Smooth muscle cell of the brain vasculature (primary cell): ENCODE measurements around the gene TULP4.
"Not testable (repeated sequence)": the region's sequence is repeated elsewhere in the genome, so short reads cannot be mapped to it uniquely, and the experiment has no call there.

Experiments used
- DNase-seq: peaks from one replicate; pipeline ENCODE4 v3.0.0-alpha.2; 2012; ENCODE audit warnings: low read depth, low spot score

TULP4 gene

DNA sequence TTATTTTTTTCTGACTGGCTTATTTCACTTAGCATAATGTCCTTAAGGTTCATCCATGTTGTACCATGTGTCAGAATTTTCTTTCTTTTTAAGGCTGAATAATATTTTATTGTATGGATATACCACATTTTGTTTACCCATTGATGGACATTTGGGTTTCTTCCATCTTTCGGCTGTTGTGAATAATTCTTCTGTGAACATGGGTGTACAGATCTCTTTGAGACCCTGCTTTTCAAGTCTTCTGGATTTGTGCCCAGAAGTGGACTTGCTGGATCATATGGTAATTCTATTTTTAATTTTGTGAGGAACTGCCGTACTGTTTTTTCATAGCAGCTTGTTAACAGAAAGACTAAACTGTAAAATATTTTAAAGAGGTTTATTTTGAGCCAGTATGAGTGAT lies 153.0 kb downstream of the TULP4 start:
- DNase-seq: no peak

GRCh38 chr6:158465747-158466146 lies 153.5 kb downstream of the TULP4 start:
- no peak for DNase-seq

DNA sequence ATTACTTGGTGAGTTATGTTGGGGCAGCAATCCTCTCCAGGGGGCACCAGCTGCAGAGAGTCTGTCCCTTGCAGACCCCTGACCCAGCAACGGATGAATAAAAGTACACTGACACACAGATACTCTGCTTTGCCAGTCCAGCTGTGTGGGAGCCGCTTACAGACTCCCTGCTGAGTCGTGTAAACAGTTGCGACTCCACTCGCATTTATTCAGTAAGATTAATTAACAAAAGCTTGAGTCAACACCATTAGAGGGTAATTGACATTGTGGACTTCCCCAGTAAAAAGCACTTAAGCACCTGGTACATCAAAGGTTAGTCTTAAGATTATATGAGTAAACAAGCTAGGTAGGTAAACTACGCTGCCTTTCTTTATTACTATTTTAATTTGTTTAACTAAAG lies 155.7 kb downstream of the TULP4 start:
- no peak for DNase-seq

GRCh38 chr6:158468666-158469065 lies 156.4 kb downstream of the TULP4 start:
- DNase-seq: no peak

GRCh38 chr6:158470023-158470422 lies 157.8 kb downstream of the TULP4 start:
- DNase-seq: not testable (repeated sequence)

DNA sequence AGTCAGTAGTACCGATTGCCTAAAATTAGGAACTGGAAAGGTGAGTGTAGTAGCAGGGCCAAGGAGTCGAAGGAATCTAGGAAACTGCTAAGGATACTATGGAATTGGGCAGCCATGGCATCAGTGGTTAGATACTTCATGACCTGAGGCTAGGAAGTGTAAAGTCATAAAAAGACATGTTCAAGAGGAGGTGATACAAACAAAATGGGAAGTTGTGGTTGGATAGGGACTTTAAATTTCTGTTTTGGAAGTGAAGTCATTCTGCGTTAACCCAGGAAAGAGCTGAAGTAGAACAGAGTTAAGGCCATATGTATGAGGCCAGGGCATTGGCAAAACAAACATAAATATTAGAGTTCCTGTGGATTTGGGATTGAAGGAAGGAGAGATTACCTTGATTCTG lies 159.1 kb downstream of the TULP4 start:
- no peak for DNase-seq

DNA sequence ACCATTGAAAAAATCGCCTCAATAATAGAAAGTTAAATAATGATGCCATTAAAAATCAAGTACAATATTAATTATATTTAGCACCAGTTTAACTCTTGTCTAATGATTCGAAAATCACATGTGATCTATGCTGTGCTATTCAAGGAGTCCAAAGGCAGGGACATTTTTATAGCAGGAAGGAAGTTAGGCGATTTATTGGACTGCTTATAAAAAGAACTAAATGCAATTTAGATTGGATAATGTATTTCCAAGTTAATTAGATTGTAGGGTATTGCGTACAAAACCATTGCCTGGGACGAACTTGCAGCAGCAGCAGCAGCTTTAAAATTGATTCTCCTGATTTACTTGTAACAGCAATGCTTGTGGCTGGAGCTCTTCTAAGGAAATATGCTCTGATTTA lies 160.2 kb downstream of the TULP4 start:
- DNase-seq: no peak

DNA sequence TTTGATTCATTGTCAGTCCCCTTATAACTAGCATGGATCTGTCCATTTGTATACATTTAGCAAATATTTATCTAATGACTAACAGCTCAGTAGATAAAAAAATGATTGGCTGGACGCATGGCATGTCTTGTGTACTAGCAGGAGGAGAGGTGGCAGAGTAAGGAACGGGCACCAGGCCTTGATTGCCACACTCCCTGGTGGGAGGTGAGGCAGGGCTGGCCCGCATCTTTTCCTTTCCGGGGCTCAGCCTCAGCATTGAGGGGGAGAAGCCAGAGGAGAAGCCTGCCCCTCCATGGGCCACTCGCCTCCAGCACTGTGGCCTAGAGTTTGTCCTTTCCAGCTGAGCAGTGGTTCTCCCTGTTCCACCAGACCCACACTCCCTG lies 162.7 kb downstream of the TULP4 start:
- DNase-seq: no peak

DNA sequence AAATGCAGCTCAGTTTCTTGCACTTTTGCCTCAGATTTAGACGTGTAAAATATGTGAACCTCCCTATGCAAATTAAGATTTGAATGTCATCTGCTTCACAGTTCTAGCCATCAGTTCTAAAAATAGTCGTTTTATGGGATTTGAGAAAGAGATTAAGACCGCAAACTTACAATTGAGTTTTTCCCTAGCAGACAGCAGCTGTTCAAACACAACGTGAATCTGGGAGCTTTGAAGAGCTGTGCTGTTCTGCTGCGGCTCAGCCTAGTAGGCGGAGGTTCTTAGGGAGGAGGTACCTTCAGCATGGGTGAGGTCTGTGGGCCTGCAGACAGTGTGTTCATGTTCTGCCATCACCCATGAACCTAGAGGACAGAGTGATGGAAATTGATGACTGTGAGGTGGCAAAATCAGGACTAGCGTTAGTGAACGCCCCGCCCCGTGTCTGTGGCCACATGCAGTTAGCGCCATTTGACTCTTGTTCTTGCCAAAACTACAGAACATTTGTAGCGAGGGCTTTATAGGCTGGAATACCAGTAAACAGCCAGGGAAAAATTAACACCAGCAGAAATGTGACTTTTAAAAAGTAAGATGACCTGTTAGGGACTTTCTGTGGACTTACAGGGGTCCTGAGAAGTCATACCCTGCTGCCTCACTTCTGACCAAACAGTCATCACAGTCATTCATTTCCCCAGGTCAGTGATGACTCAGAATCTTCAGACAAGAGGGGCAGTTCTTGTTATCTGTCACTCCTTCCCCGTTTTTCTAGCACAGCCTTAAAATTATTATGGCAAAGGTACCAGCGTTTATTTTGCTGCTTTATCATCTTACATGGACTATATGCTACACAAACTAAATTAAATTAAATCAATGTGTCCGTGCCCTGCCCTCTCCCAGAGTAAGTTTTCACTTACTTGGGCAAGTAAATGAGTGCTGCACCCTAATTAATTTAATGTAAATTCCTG lies 163.4 kb downstream of the TULP4 start:
- DNase-seq: peak; percentile 66

GRCh38 chr6:158476389-158476788 lies 164.1 kb downstream of the TULP4 start:
- DNase-seq: no peak

DNA sequence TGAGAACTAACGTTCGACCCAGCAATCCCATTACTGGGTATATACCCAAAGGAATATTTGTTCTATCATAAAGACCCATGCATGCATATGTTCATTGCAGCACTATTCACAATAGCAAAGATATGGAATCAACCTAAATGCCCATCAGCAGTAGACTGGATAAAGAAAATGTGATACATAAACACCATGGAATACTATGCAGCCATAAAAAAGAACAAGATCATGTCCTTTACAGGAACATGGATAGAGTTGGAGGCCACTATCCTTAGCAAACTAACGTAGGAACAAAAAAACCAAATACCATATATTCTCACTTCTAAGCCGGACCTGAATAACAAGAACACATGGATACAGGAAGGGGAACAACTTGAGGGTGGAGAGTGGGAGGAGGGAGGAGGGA lies 165.5 kb downstream of the TULP4 start:
- DNase-seq: not testable (repeated sequence)

DNA sequence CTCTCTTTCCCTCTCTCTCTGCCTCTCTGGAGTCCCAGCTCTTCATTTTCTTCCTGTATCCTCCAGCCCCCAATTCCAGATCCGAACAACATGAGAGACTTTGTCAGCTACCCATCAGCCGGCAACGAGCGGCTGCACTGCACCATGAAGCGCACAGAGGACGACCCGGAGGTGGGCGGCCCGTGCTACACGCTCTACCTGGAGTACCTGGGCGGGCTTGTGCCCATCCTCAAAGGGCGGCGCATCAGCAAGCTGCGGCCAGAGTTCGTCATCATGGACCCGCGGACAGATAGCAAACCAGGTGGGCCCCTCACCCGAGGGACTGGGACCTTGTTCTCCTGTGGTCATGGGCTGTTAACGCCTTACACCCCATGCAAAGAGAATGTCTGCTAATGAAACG lies 168.7 kb downstream of the TULP4 start:
- no peak for DNase-seq

DNA sequence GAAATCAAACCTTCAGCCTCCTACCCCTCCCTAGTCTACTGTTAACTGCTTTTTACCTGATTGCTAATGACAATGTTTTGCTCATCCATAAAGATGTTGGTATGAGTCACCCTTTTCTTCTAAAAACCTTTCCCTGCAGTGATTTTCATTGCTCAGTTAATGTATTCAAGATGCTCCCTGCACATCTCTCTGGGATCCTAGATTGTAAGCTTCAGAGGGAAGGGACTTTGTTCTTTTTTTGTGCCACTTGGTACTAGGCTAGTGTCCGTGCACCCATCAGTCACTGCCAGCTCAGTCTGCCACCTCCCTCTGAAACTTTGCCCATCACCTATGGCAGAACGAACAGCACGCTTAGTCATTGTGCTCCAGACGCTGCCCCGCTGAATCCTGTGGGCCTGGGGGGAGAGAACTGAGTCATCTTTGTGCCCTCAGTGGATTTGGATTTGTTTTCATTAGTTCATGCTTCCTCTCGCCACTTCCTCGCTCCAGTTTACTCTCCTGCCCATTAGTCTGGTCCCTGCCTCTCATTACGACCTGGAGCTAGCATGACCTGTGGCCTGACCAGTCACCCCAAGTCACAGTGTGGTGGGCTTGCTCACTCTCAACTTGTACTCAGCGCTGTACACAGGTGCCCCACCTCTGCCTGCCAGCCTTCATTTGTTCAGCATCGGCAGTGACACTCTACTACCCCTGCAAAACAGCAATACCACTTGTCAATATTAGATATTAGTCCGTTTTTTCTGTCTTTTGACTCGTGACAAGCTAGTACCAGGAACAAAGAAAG lies 169.6 kb downstream of the TULP4 start:
- no peak for DNase-seq

GRCh38 chr6:158485431-158485830 lies 173.2 kb downstream of the TULP4 start:
- DNase-seq: no peak

DNA sequence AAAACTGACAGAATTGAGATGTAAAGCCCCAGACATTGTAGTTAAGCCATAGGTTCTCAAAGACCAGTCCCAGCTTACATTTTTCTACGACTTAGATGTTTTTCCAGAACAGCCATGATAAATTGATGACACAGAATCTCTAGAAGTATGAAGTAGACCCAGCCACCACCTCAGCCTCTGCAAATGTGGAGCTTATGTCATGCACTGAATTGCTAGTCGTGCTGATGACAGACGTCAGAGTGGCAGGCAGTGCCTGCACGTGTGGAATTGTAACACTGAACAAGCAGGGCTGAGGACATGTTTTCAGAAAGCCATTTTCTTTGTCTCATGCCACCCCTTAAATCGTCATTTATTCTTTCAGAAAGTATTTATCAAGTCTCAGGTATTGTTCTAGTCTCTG lies 175.2 kb downstream of the TULP4 start:
- DNase-seq: no peak

DNA sequence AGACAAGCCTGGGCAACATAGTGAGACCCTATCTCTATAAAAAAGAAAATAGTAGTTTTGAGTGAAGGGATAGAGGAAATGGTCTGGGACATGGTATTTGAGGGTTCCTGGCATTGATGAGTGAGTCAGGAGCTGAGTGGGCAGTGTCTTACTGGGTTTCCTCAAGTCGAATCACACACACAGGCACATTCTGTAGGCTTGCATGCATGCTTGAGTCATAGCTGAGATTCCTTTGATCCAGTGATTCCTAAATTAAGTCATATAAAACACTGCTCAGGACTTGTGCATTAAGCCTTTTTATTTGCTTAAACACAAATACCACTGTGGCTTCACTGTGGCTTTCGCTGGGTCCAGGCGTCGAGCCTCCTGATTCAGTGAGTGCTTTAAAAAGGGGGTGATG lies 175.8 kb downstream of the TULP4 start:
- DNase-seq: peak; percentile 46

DNA sequence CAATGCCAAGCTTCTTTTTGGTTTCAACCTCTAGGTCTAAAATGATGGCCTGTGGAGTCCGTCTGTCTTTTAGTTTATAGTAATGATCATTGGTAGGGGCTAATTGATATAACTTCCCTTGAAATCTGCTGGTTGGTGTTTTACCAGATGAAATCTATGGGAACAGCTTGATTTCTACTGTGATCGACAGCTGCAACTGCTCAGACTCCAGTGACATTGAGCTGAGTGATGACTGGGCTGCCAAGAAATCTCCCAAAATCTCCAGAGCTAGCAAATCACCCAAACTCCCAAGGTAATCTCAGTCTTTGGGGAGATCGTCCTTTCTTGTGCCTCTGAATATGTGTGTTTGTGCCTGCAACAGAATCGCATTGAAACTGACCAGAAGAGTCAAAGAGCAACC lies 177.2 kb downstream of the TULP4 start:
- no peak for DNase-seq

DNA sequence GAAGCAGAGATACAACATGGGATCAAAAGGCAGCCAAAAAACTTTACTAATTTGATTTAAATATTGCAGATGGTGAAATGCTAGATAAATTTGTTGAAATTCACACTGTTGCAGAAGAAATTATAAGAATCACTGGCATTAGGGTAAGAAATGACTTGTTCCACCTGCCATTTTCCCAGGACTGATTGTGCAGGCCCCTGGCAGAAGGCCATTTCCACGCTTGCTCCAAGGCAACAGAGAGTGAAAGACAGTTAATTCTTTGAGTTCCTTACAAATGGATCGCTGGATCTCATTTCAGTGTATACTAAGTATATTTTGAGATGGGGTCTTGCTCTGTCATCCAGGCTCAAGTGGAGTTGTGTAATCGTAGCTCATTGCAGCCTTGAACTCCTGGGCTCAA lies 180.6 kb downstream of the TULP4 start:
- DNase-seq: no peak

GRCh38 chr6:158496700-158497099 lies 184.4 kb downstream of the TULP4 start:
- DNase-seq: no peak

DNA sequence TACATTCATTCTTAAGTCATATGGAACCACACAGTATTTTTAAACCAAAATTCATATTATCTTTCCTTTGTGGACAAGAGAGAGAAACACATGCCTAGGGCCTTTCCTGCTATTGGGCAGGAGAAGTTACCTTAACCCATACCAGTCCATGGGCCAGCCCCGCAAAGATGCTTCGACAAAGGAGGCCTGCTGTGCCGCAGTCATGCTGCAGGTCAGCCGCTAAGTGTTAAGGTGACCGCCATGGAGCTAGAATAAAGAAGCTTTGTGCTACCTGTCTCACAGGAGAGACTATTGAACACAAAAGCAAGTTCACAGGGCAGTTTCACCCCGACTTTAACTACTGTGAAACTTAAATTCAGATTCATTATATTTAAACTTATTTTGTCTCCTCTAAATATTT lies 185.4 kb downstream of the TULP4 start:
- DNase-seq: no peak

GRCh38 chr6:158498362-158498761 lies 186.1 kb downstream of the TULP4 start:
- no peak for DNase-seq

DNA sequence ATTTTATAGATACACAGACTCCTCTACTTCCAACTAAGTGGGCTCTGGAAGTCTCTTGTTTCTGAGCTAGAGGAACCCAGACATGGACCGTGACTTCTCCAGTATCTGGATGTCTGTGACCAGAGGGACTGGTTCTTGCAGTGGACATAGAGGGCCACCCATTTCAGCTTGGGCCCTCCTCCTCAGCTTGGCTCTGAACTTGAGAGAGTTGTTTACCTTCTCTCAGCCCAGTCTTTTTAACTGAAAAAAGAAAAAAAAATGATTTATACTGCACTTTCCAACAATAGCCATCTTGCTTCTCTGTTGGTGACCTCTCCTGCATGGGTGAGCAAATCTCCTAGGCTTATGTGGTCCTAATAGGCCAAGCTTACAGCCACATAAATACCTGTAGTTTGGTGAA lies 187.3 kb downstream of the TULP4 start:
- no peak for DNase-seq
